OCI-M1 (cell line): ENCODE measurements around the gene RSRP1.
"Not testable (repeated sequence)": the region's sequence is repeated elsewhere in the genome, so short reads cannot be mapped to it uniquely, and the experiment has no call there.

Experiments
- DNase-seq: peaks from one replicate; lab custom pipeline; 2025; lab: John Stamatoyannopoulos, UW

The RSRP1 gene, protein sequence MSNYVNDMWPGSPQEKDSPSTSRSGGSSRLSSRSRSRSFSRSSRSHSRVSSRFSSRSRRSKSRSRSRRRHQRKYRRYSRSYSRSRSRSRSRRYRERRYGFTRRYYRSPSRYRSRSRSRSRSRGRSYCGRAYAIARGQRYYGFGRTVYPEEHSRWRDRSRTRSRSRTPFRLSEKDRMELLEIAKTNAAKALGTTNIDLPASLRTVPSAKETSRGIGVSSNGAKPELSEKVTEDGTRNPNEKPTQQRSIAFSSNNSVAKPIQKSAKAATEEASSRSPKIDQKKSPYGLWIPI

DNA sequence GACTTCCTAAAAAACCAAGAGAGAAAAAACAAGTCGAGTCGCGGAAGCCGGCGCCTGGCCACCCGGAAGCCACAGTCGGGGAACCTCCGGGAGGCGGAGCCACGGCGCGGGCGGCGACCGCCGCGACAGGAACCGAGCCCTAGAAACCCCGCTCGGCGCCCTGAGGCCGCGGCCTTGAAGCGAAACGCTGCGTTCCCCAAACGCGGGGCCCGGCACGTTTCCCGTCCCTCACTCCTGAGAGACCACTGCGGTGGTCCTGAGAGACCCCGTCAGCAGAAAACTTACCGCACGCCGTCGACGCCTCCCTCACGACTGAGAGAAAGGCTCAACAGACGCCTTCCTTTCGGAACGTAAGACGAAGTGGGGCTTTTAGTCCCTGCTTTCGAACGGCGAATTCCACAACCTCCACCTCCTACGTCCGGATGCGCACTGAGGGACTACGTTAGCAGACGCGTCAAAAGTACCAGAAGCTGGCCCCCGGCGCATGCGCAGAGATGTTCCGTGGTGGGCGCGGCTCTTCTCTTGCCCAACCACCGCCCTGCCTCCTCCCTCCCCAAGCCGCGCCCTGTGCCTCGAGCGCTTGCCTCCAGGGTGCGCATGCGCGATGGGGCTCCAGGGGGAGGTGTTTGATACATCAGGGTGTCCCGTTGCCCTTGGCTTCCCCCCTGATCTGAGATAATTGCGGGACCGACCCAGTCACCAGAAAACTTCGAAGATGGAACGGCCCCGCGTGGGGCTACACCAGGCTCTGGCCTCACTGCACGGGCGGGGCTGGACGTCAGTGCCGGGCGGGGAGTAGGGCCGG lies at the start of gene RSRP1:
TSS of gene RSRP1 (minus strand) at position 431 of the 805 bp plus-strand sequence. CDS start 491 bp downstream, outside the sequence.
- peak; percentile 99 for DNase-seq

DNA sequence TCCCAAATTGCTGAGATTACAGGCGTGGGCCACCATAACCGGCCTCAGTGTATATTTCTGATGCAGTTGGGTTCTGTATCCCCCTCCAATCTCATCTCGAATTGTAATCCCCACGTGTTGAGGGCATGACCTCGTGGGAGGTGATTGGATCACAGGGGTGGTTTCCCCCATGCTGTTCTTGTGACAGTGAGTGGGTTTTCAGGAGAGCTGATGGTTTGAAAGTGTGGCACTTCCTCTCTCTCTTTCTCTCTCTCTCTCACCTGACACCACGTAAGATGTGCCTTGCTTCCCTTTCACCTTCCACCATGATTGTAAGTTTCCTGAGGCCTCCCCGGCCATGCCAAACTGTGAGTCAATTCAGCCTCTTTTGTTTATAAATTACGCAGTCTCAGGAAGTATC lies 49.2 kb upstream of the RSRP1 start:
- DNase-seq = not testable (repeated sequence)

DNA sequence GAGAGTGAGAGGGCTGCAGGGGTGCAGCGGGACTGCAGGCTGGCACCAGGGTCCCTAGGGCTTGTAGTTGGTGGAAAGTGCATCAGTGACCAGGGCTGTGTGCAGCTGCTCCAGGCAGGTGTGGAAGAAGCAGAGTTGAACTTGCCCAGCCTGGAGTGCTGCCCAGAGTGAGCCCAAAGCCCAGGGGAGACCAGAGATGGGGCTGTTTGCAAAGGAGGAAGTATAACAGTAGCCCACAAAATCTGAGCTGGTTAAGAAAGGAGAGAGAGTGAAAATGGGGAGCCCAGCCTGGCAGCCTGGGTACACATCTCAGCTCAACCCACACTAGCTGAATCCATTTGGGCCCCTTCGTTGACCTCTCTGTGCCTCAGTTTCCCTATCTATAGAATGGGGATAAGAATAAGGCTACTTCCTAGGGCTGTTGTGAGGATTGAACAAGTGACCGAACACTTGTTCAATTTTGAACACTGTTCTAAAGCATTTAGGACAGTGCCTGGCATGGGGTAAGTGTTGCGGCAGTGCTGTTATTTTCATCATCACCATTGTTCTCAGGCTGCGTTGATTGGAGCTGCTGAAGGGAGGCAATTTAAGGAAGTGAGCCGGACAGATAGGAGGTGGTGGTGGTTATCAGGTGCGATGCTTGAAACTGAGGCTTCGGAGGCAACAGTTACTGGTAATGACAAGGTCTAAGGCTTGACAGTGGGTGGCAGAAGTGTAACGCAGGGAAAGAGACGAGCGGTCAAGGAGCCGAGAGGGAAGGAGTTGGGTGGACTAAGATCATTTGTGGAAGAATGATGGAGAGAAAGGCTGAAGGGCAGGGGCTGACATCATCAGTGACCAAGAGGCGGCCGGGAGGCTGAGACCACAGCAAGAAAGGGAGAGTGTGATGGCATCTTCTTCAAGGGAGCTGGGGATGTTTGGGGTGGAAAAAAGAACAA lies 47.9 kb upstream of the RSRP1 start:
- DNase-seq = not testable (repeated sequence)

DNA sequence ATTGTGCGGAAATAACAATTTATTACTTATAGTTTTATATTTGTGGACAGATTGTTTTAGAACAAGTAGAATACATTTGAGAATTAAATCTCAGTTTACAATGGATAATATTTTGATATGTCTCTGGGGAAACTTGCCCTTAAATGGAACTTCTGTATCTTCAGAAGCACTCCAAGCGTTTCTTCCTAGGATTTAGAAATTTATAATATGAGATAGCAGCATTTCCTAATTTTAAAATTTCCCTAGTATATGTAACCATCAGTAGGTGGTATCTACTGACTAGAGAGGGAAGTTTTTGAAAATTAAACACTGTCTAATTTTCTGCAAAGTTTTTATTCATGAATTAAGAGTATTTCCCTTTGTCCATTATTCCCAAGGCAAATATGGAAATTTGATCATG lies 46.2 kb upstream of the RSRP1 start:
- DNase-seq = not testable (repeated sequence)

DNA sequence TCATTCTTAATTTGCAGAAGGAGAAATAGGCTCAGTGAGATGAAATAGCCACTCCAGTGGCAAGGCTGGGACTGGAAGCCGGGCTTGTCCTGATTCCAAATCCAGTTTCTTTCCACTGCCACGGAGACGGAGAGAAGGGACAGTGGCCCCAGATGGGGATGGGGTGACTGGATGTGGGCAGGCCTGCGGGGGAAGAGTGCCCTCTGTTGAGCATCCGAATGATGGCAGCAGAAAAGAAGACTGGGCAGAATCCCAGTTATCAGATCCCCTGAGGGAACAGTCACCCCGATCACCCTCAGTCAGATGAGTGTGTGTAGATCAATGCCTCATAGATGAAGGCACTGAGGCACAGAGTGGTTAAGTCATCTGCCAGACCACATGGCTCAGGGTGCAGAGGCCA lies 42.8 kb upstream of the RSRP1 start:
- not testable (repeated sequence) for DNase-seq

DNA sequence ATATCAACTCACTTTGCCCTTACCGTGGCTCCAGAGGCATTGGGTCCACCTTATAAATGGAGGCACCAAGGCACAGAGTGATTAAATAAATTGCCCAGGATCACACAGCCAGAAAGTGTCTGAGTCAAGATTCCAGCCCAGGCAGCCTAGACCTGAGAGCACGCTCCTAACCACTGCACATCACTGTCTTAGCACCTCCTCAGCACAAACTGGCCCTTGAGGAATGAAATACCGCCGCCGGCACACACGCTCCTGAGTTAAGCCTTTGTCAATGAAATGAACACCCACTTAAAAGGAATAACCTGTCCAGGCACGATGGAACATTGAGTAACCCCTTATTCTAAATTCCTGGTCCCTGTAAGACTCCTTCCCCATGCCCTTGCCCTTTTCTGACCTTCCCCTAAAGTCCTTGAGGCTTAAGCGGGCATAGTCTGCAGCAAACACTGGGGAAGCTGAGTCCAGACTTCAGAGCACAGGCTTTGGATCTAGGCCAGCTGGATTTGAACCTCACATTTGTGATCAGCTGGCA lies 41.4 kb upstream of the RSRP1 start:
- not testable (repeated sequence) for DNase-seq

DNA sequence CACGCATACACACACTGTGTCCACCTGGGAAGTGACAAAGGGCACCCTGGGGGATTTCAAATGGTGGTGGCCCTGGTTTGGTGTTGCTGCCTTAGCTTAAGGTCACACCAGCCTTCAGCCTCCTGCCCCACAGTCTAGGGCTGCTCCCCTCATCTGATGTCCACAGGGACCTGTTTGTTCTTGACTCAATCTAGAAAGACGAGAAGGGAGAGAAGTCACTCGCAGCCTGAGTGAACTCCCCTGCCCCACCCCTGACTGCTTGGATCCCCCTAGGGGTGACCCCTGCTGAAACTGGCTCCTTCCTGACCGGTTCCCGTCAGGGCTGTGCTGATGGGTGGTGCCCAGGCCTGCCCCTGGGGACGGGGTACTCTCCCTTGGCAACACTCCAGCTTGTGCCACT lies 39.9 kb upstream of the RSRP1 start:
- not testable (repeated sequence) for DNase-seq

DNA sequence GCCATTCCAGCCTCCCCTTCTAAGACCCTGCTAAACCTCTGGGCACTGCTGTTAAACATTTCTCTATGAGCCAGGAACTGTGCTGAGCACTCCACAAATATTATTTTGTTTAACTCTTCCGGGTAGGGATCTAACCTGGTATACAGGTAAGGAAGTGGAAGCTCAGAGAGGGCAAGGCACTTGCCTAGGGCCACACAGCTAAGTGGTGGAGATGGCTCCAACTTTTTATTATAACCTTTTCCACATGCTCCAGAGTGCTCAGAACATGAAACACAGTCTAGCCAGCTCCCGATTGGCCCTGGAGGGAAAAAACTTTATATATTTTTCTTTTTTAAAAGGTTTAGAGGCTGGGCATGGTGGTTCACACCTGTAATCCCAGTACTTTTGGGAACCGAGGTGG lies 38.6 kb upstream of the RSRP1 start:
- DNase-seq = not testable (repeated sequence)

DNA sequence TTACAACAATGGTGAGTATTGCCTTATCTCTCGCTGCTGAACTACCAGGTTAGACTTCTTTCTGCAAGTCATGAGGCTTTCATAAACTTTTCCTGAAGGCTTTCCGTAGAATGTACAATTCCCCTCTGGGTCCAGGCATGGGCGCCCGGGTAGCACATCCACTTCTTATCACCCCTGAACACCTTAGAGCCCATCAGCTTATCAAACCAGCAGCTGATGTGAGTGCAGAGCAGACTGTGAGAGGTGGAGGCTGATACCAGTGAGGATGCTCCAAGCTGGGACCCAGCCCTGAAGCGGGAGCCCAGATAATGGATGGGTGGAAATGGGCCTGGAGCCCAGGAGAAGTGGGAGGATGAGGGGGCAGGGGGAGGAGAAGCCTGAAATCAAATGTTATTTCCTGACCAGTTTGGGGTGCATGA lies 32.4 kb upstream of the RSRP1 start:
- DNase-seq = peak; percentile 84

DNA sequence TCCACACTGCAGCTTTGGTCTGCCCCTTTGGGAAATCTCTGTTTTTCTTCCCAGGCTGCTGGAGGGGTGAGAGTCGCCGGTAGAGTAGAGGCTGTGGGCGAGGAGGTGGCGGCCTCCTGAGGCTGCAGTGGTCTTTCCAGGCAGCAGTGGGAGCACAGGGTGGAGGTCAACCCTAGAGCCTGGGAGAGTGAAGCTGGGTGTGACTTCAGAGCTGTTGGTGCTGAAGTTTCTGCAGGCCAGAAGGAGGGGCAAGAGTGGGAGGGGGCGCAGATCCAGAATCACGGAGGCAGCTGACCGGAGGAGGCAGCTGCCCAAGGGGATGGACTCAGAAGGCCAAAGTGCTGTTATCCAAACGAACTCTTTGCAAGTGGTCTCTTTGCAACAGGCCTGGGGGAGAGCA lies 31.5 kb upstream of the RSRP1 start:
- not testable (repeated sequence) for DNase-seq

DNA sequence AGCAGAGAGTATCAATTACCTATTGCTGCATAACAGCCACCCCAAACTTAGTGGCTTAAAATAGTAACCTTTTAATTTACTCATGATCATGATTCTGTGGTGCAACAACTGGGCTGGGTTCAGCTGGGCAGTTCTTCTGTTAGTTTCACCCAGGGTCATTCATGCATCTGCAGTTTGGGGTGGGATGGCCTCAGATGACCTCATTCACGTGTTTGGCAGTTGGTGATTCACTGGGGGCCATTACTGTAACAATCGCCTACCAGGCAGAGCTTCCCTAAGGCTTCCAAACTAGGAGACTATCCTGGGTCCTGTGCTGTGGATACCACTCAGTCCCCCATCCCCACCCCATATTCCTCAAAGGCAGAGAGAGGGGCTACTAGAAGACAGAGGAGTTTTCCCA lies 31.1 kb upstream of the RSRP1 start:
- DNase-seq = not testable (repeated sequence)

DNA sequence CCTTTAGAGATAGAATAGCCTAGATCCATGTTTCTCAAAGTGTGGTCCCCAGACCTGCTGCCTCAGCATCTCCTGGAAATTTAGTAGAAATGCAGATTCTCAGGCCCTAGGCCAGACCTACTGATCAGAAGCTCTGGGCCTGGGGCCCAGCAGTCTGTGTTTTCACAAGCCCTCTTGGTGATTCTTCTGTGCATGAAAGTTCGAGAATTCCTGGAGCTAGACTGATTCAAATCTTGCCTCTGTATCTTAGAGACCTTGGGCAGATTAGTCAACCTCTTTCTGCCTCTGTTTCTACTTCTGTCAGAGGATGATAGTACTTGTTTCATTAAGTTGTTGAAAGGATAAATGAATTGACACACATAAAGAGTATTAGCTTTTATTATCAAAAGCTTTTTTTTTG lies 30.0 kb upstream of the RSRP1 start:
- not testable (repeated sequence) for DNase-seq

DNA sequence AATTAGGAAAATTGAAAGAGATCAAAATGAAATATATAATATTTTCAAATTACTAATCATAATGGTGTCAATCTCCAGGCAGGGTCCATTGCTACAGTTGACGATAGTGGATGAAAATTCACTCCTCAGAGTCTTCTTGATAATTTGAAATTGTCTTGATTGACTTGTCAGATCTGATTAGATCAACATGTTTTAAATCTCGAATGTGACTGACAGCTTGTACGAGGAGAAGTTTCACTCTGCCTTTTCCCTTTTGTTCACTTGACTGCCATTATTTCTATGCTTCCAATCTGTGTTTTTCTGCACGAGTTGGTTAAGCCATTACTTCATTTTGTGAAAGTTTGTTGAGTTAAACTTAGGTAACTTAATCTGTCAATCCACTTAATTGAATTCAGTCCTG lies 28.4 kb upstream of the RSRP1 start:
- not testable (repeated sequence) for DNase-seq

DNA sequence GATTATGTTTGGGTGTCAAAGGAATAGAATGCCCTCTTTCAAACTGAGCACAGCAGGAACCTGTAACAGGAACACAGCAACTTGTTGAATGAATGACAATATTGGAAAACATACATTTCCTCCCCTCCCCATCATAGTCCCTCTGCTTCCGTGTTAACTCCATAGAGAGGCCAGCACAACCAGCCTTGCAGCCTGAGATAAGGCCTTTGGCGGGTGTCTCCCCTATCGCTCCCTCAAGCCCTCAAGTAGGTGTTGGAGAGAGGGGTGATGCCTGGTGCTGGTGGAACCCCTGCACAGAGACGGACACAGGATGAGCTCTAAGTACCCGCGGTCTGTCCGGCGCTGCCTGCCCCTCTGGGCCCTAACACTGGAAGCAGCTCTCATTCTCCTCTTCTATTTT lies 25.0 kb upstream of the RSRP1 start, which contains the start of gene RHD:
TSS of gene RHD (plus strand) at position 272 of the 400 bp plus-strand sequence. CDS start at position 311, 39 bp downstream.
- DNase-seq = not testable (repeated sequence)

DNA sequence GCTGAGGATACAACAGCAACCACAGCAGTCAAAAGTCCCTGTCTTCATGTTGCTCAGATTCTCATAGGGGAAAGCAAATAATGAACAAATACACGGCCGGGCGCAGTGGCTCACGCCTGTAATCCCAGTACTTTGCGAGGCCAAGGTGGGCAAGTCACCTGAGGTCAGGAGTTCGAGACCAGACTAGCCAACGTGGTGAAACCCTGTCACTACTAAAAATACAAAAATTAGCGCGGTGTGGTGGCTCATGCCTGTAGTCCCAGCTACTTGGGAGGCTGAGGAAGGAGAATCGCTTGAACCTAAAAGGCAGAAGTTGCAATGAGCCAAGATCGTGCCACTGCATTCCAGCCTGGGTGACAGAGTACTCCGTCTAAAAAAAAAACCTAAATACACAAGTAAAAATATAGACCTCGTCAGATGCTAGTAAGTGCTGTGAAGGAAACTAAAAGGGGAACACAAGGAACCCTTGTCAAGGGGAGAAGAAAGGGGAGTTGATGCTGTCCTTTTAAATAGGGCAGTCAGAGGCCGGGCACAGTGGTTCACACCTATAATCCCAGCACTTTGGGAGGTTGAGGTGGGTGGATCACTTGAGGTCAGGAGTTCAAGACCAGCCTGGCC lies 21.0 kb upstream of the RSRP1 start:
- DNase-seq = not testable (repeated sequence)

DNA sequence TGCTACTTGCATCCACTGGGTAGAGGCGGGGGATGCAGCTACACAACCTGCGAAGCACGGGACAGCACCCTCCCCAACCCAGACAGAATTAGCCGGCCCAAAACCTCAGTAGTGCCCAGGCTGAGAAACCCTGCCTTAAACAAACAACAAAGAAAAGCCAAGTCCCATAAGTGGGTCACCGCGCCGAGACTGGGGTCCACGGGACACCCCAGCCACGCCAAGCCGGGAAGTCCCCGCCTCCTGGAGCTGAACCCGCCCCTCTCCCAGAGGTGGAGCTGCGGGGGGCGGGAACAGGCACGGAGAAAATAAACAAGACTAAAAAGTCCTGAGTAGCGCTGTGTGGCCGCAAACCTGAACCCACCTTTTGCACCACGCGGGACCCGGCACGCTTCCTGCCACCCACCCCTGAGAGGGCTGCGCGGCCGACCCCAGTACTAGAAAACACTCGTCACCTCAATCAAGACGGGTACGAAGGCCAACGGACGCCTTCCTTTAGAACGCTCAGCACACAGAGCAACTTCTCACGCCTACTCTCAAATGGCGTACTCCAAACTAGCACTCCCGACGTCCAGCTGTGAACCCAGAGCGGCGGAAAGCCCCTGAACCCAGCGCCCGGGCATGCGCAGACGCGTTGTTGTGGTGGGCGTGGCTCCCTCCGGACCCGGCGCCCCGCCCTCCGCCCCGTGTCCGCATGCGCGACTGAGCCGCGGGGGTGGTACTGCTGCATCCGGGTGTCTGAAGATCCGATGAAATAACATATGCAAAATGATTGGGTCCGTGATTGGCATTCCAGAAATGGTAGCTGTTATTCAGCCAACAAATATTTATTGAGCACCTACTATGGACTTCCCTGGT lies 20.3 kb upstream of the RSRP1 start:
- DNase-seq = peak; percentile 82

DNA sequence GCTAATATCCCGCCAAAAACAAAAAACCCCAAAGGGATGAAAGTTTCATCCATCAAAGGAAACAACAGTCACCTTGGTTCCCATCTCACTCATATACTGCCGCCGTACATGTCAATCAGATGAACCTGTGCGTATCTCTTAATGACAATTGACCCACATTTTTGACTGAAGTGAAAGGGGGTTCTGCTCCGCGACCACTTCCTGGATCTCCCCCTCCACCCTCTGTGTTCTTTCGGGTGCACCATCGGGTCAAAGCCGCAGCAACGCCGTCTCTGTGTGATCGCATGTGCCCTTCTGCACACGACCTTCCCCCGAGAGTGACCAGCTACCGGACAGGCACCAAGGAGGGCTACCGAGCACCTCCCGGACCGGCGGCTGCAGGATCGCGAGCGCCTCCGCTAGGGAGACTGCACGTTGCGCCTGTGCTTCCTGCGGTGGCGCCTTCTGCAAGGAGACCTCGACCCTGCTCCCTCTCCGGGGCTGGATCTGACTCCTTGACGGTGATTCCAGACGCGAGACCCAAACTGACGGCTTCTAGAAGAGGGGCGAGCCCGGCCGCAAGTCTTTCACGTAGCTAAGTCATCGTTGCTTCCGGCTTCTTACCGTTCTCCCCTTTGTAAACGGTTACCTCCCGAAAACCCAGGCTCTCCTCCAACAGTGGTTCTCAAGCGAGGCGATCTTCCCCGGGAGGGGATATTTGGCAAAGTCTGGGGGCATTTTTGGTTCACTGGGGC lies 19.5 kb upstream of the RSRP1 start:
- DNase-seq = not testable (repeated sequence)

DNA sequence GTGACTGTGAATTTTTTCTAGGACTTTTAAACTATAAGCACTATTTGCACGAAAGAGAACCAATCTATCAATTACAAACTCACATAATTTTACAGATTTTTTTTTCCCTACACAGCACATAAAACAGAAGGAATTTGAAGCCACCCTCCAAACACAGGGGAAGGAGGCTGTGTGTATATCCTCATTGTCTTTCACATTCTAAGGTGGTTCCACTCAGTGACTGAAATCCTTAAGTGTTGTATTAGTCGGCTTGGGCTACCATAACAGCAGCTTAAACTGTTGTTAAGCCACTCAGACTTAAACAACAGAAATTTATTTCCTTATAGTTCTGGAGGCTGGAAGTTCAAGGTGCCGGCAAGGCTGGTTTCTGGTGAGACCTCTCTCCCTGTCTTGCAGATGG lies 13.1 kb upstream of the RSRP1 start:
- DNase-seq = not testable (repeated sequence)

DNA sequence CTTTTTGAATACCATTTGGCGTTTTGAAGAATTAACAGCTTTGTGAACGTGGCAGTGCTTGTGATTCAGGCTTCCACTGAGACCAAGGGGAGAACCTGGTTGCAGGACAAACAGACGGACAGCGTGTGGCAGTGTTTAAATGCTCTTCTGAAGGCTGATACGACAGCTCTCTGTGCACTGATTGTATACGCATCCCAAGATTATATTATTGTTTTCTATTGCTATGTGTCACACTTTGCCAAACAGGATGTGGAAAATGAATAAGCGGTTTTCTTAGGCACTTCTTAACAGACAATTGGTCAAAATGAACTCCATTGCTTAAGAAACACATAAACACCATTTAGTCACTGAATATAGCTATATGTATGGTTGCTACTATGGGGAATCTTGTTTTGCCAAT lies 12.6 kb upstream of the RSRP1 start:
- DNase-seq = not testable (repeated sequence)

DNA sequence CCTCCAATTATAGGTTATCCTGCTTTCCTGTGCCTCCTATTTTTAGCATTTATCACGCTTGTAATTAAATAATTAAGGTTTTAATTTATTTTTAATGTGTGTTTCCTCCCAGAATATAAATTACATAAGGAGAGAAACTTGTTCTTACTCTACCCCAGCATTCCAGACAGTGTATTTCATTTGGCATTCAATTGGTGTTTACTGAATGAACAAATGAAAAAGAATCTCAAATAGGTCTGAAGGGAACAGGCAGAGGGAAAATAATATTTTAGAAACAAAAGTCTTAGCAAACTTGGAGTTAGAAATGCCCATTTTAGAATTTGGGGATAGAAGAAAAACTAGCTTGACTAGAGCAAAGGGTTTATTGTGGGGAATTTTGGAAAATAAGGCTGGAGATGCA lies 9.9 kb upstream of the RSRP1 start:
- no peak for DNase-seq
